Colonic mucosa (tissue), 4 donors: ENCODE data around the gene TRPC4. TPM values are rescaled to one million over a fixed set of nuclear protein-coding genes. Genes with fewer than 3 reads are reported as not detected.

ENCODE experiments used
- DNase-seq: peaks from one replicate; pipeline ENCODE4 v3.0.0-alpha.2; 2020
- H3K27ac ChIP-seq: fragments of 200-600 bp; one replicate; pipeline ENCODE4 v1.8.0; 2021
- H3K27me3 ChIP-seq: fragments of 200-600 bp; one replicate; pipeline ENCODE4 v1.8.0; 2021
- H3K36me3 ChIP-seq: fragments of 200-600 bp; one replicate; pipeline ENCODE4 v1.8.0; 2021
- H3K4me1 ChIP-seq: fragments of 200-600 bp; one replicate; pipeline ENCODE4 v1.8.0; 2021; ENCODE audit warnings: mild to moderate bottlenecking
- H3K4me3 ChIP-seq: fragments of 200-600 bp; one replicate; pipeline ENCODE4 v1.8.0; 2021
- H3K9ac ChIP-seq, 2 donors: one replicate each; pipeline ENCODE4 v1.7.0; 2013; ENCODE audit warnings: control low read depth in 2 of 2, low read depth in 2 of 2, low read length in 2 of 2
- H3K9me3 ChIP-seq: fragments of 200-600 bp; one replicate; pipeline ENCODE4 v1.8.0; 2021
- CTCF ChIP-seq: fragments of 200-600 bp; IDR thresholded peaks from one replicate; pipeline ENCODE4 v1.8.0; 2022; ENCODE audit warnings: antibody characterized with exemption, mild to moderate bottlenecking
- intact Hi-C: fragments of 100-400 bp; cut with DNase I; formaldehyde crosslinking; loops from one replicate; pipeline ENCODE4 v1.14.1; 2022
- total RNA-seq, 2 donors: library from RNA; stranded (reverse); fragmentation: NEBNext Ultra II Directional in 1 of 2; extraction: Animal tissue kit (Norgen Biotek cat#: 25700) in 1 of 2; gene quantifications; one replicate each; pipeline ENCODE4 v1.2.1, GENCODE V29; 2021
- donor health status: healthy.
- donor health status: DM: no; HTN: no; CAD: no.
- donor health status: DM: no; HTN: no; CAD: no.

Gene TRPC4
- total RNA-seq, 2 donors from 2014 or later, result 0.66 TPM; not detected in 1

DNA sequence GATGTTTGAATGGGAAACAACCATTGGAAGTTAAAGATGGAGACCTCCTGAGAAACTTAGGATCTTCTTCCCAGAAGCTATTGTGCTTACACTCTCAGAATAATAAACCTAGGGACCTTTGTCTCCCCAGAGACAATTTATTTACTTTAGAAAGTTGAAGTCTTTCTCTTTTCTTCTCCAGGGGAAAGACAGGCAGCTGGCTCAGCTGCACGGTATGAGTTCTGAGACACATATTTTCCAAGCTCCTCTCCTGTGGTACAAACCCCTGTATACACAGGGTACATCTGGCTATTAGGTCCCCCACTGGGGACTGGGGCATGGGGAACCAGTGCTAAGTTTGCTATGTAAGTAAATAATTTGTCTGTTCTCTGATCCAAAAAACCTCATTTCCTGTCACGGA lies 203.5 kb downstream of the TRPC4 start:
- Histone ChIP-seq H3K27ac (no peak overlapping the region), H3K27me3 (no peaks in the 10 kb centered on the region), H3K9ac (no peak overlapping the region), H3K9me3 (no peaks in the 10 kb centered on the region), H3K4me3 (no peak overlapping the region), H3K4me1 (no peaks in the 10 kb centered on the region), H3K36me3 (no peaks in the 10 kb centered on the region)
- intact Hi-C loops, result no loop called here
- DNase-seq, result no peak
- no peak for TF ChIP-seq CTCF

DNA sequence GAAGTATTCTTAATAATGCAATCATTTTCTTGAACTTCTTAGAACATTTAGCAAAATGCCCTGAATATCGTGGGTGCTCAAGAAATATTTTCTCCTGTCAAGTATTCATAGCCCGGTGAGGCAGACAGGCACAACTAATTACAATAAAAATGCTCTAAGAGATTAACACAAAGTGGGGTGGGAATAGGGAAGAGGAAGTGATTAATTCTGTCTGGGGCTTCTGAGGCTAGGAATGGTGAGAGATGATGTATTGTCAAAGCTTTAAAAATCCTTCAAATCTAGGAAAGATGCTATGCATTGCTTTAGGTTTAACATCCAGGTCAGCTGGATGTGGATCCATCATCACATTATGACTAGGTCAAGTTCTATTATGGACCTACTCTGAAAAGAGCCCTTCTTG lies 204.2 kb downstream of the TRPC4 start:
- Histone ChIP-seq H3K4me3 (no peak overlapping the region), H3K27ac (no peak overlapping the region), H3K9me3 (no peaks in the 10 kb centered on the region), H3K4me1 (no peaks in the 10 kb centered on the region), H3K27me3 (no peaks in the 10 kb centered on the region), H3K36me3 (no peaks in the 10 kb centered on the region), H3K9ac (no peak overlapping the region)
- no peak for DNase-seq
- intact Hi-C loops, result no loop called here
- no peak for TF ChIP-seq CTCF

DNA sequence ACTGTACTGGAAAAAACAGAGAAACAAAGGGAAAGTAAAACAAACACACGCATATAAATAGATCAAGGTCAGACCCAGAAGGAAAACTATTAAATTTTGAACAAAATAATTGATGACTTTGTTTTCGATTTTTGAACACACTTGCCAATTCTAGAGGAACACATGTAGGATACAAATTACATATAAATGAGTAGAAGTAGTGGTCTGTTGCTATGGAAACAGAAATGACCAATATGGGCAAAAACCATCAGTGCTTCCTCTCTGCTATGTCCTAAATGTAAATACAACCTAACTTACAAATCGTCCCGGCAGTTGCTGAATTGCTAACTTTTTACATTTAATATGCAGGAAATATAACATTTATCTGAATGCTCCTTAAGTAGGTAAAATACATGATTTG lies 205.8 kb downstream of the TRPC4 start:
- H3K4me3 ChIP-seq, result no peak overlapping the region
- no peak for TF ChIP-seq CTCF
- H3K36me3 ChIP-seq, result no peaks in the 10 kb centered on the region
- no peaks in the 10 kb centered on the region for H3K4me1 ChIP-seq
- no peaks in the 10 kb centered on the region for H3K27me3 ChIP-seq
- no peaks in the 10 kb centered on the region for H3K9me3 ChIP-seq
- H3K9ac ChIP-seq, result no peak overlapping the region
- intact Hi-C loops, result no loop called here
- H3K27ac ChIP-seq, result no peak overlapping the region
- DNase-seq, result no peak

DNA sequence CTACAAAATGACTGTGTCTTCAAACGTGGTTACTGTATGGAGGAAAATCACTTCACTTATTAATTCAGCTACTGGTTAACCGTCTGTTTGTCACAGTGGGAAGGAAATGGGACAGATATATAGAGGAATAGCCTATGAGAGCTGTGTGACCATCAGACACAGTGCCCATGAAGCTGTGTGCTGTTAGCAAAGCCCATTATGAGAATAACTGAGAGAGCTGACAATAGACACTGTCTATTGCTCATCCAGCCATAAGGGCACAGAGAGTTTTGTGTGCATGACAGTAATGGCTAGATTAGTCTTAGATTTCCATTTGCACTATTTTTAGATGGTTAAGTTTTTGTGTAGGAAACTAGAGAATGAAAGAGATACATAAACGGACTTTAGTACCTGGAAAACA lies 206.9 kb downstream of the TRPC4 start:
- Histone ChIP-seq H3K36me3 (no peaks in the 10 kb centered on the region), H3K9me3 (no peaks in the 10 kb centered on the region), H3K4me1 (no peaks in the 10 kb centered on the region), H3K9ac (no peak overlapping the region), H3K27ac (no peak overlapping the region), H3K27me3 (no peaks in the 10 kb centered on the region), H3K4me3 (no peak overlapping the region)
- no peak for DNase-seq
- intact Hi-C loops, result no loop called here
- TF ChIP-seq CTCF, result no peak

GRCh38 chr13:37657956-37658355 lies 211.6 kb downstream of the TRPC4 start:
- no peaks in the 10 kb centered on the region for H3K9me3 ChIP-seq
- H3K27me3 ChIP-seq, result no peaks in the 10 kb centered on the region
- no peak for DNase-seq
- no peak overlapping the region for H3K27ac ChIP-seq
- no peak for TF ChIP-seq CTCF
- H3K4me3 ChIP-seq, result no peak overlapping the region
- no peak overlapping the region for H3K9ac ChIP-seq
- no peaks in the 10 kb centered on the region for H3K36me3 ChIP-seq
- no peaks in the 10 kb centered on the region for H3K4me1 ChIP-seq
- intact Hi-C loops, result no loop called here

DNA sequence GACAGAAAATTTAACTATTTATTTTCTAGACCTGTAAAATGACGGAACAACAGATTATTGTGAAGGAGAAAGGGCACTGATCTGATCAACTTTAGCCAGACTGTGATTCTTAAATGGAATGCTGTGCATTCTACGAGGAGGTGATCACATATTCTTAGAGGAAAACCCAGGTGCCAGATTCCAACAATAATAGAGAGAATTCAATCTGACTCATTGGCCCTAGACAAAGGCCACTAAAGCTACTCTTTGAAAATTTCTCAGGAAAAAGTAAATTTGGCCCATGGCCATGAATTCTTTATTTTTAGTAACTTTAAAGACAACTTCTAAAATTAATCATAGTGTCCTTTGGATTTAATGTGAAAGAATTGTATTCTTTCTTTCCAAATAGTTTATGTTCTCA lies 212.4 kb downstream of the TRPC4 start:
- TF ChIP-seq CTCF, result no peak
- Histone ChIP-seq H3K27me3 (no peaks in the 10 kb centered on the region), H3K9ac (no peak overlapping the region), H3K27ac (no peak overlapping the region), H3K4me3 (no peak overlapping the region), H3K9me3 (no peaks in the 10 kb centered on the region), H3K4me1 (no peaks in the 10 kb centered on the region), H3K36me3 (no peaks in the 10 kb centered on the region)
- DNase-seq, result no peak
- intact Hi-C loops, result no loop called here
